HepG2 (cell line): ENCODE data around the gene DYNC1LI2. TPM values are rescaled to one million over a fixed set of nuclear protein-coding genes. Genes with fewer than 3 reads are reported as not detected.
A peak's percentile ranks its signal among the peaks of the same experiment; 100 is the strongest.

Experiments used
- ATAC-seq: fragments of 200-7000 bp; cut with Tn5 transposase; 3 replicates; pipeline ENCODE4 v1.9.1; 2020; ENCODE audit warnings: mild to moderate bottlenecking, moderate library complexity
- BruUV-seq: library from RNA; stranded (reverse); fragments of 400-500 nt; replicated peaks from 2 replicates; lab custom pipeline; 2021; lab: Mats Ljungman, UMichigan
- CTCF ChIA-PET: fragments of 300-600 bp; formaldehyde crosslinking; extraction: SDS; loops from one replicate; lab custom pipeline; 2021; ENCODE audit warnings: low total read pairs, inconsistent platforms, low intra/inter-chr PET ratio; lab: Yijun Ruan, JAX
- POLR2A ChIA-PET: fragments of 350-600 bp; sonication (Branson Sonifier 250); formaldehyde crosslinking; loops from one replicate; lab custom pipeline; 2020; ENCODE audit warnings: antibody characterized with exemption, inconsistent platforms; lab: Yijun Ruan, JAX
- DNase-seq: peaks from one replicate; pipeline ENCODE4 v3.0.0-alpha.2; 2015; ENCODE audit warnings: low spot score
- FAIRE-seq: peaks from 3 replicates; lab custom pipeline; 2011; peaks lifted over from hg19 to GRCh38; lab: Jason Lieb, UNC
- H2AFZ ChIP-seq: one replicate; pipeline ENCODE4 v1.6.1; 2011; ENCODE audit warnings: low read length, inconsistent platforms
- H3K27ac ChIP-seq: fragments of 300-600 bp; 3 replicates; pipeline ENCODE4 v1.8.0; 2011; ENCODE audit warnings: mixed run types, mild to moderate bottlenecking, mixed read lengths, low read length, inconsistent platforms; ENCODE audit not compliant: insufficient read depth; ENCODE audit errors: extremely low read length
- H3K27me3 ChIP-seq, 2 experiments: fragments of 200-600 bp in 1 of 2; 2 replicates in 1 of 2; 3 replicates in 1 of 2; pipeline versions ENCODE4 v1.6.0 to v1.8.0; 2011; ENCODE audit warnings: low read length in 2 of 2, mild to moderate bottlenecking in 2 of 2, moderate library complexity in 2 of 2, inconsistent platforms in 1 of 2; ENCODE audit not compliant: insufficient read depth in 2 of 2, control insufficient read depth in 1 of 2
- H3K36me3 ChIP-seq, 2 experiments: fragments of 200-600 bp in 1 of 2; replicated peaks in 1 of 2; 2 replicates in 1 of 2; 3 replicates in 1 of 2; pipeline versions ENCODE4 v1.5.1 to v1.8.0; 2011; ENCODE audit warnings: low read length in 2 of 2, inconsistent platforms in 1 of 2; ENCODE audit not compliant: insufficient read depth in 2 of 2, control insufficient read depth in 1 of 2
- H3K4me1 ChIP-seq: 2 replicates; pipeline ENCODE4 v1.5.1; 2012; ENCODE audit warnings: low read length, inconsistent platforms; ENCODE audit not compliant: insufficient read depth
- H3K4me2 ChIP-seq: 2 replicates; pipeline ENCODE4 v1.6.0; 2011; ENCODE audit warnings: low read depth, low read length, inconsistent platforms
- H3K4me3 ChIP-seq, 3 experiments: fragments of 200-600 bp in 1 of 3; sonication (generic), shearing (Covaris generic) in 1 of 3; replicated peaks in 1 of 3; 2 replicates each; pipeline ENCODE4 v1.5.1; 2011 to 2016; ENCODE audit warnings: low read length in 3 of 3, inconsistent platforms in 2 of 3, low read depth in 2 of 3, mild to moderate bottlenecking in 2 of 3, control low read depth in 1 of 3, mixed read lengths in 1 of 3; ENCODE audit not compliant: insufficient read depth in 1 of 3
- H3K79me2 ChIP-seq: one replicate; pipeline ENCODE4 v1.6.1; 2011; ENCODE audit warnings: low read length, inconsistent platforms; ENCODE audit not compliant: insufficient read depth
- H3K9ac ChIP-seq: 2 replicates; pipeline ENCODE4 v1.6.0; 2011; ENCODE audit warnings: mild to moderate bottlenecking, low read depth, low read length, inconsistent platforms; ENCODE audit not compliant: insufficient read depth
- H3K9me3 ChIP-seq: 2 replicates; pipeline ENCODE4 v1.5.1; 2012; ENCODE audit warnings: mild to moderate bottlenecking, low read length
- H4K20me1 ChIP-seq: 2 replicates; pipeline ENCODE4 v1.6.0; 2011; ENCODE audit warnings: inconsistent platforms, mild to moderate bottlenecking, low read length, moderate library complexity; ENCODE audit not compliant: insufficient read depth
- ADNP ChIP-seq: sonication (generic); formaldehyde crosslinking; IDR thresholded peaks from 2 replicates; pipeline ENCODE4 v1.4.0; 2020; ENCODE audit warnings: missing genetic modification reagents
- DNMT3B ChIP-seq: conservative IDR thresholded peaks from 2 replicates; pipeline ENCODE4 v1.6.1; 2016; ENCODE audit warnings: missing biosample characterization, control low read depth
- FIP1L1 ChIP-seq: fragments of 200-400 bp; formaldehyde crosslinking; IDR thresholded peaks from 2 replicates; pipeline ENCODE4 v1.6.1; 2018; ENCODE audit warnings: low read depth, mild to moderate bottlenecking, low read length, moderate library complexity, borderline replicate concordance; ENCODE audit not compliant: insufficient read depth
- GATAD2A ChIP-seq: IDR thresholded peaks from 2 replicates; pipeline ENCODE4 v1.6.1; 2016
- MXD4 ChIP-seq: IDR thresholded peaks from 2 replicates; pipeline ENCODE4 v1.6.1; 2016; ENCODE audit warnings: mild to moderate bottlenecking, missing biosample characterization, missing genetic modification reagents
- NFE2 ChIP-seq: sonication (generic); formaldehyde crosslinking; IDR thresholded peaks from 2 replicates; pipeline ENCODE4 v1.4.0; 2020; ENCODE audit warnings: missing genetic modification reagents
- PRMT3 ChIP-seq: sonication (generic); formaldehyde crosslinking; IDR thresholded peaks from 2 replicates; pipeline ENCODE4 v1.8.1; 2022; ENCODE audit warnings: low read depth, mild to moderate bottlenecking, moderate library complexity, missing genetic modification reagents, borderline replicate concordance
- RAD51 ChIP-seq: fragments of 450-650 bp; IDR thresholded peaks from 2 replicates; pipeline ENCODE4 v1.6.1; 2016; ENCODE audit warnings: borderline replicate concordance
- SATB2 ChIP-seq: sonication (generic); formaldehyde crosslinking; IDR thresholded peaks from 2 replicates; pipeline ENCODE4 v1.5.0; 2020; ENCODE audit warnings: missing genetic modification reagents
- TBX3 ChIP-seq: fragments of 450-650 bp; IDR thresholded peaks from 2 replicates; pipeline ENCODE4 v1.6.1; 2017; ENCODE audit warnings: antibody characterized with exemption, mild to moderate bottlenecking, inconsistent platforms, borderline replicate concordance
- ZMYM3 ChIP-seq: sonication (generic); formaldehyde crosslinking; IDR thresholded peaks from 2 replicates; pipeline ENCODE4 v1.5.1; 2020; ENCODE audit warnings: mild to moderate bottlenecking, missing genetic modification reagents
- ZMYM4 ChIP-seq: sonication (generic); formaldehyde crosslinking; IDR thresholded peaks from 2 replicates; pipeline ENCODE4 v1.8.1; 2023; ENCODE audit warnings: mild to moderate bottlenecking, missing genetic modification reagents
- ZNF143 ChIP-seq: sonication (generic); formaldehyde crosslinking; IDR thresholded peaks from 2 replicates; pipeline ENCODE4 v1.4.0; 2020; ENCODE audit warnings: missing genetic modification reagents
- ZNF350 ChIP-seq: sonication (generic); formaldehyde crosslinking; IDR thresholded peaks from 2 replicates; pipeline ENCODE4 v1.4.0; 2020; ENCODE audit warnings: mild to moderate bottlenecking, low read depth, missing genetic modification reagents, borderline replicate concordance
- ZNF7 ChIP-seq: IDR thresholded peaks from 2 replicates; pipeline ENCODE4 v1.6.1; 2016; ENCODE audit warnings: missing biosample characterization, missing genetic modification reagents
- ZSCAN21 ChIP-seq: sonication (generic); formaldehyde crosslinking; IDR thresholded peaks from 2 replicates; pipeline ENCODE4 v1.8.0; 2022; ENCODE audit warnings: mild to moderate bottlenecking, missing genetic modification reagents, moderate library complexity, borderline replicate concordance
- WGBS: methylation state at CpG from one replicate; pipeline ENCODE4 v1.1.6; 2017; ENCODE audit warnings: low lambda C conversion rate; 5-methylcytosine and 5-hydroxymethylcytosine counted together
- in situ Hi-C: cut with HindIII; loops from 2 replicates; pipeline ENCODE4 v1.10.0; 2017; ENCODE audit warnings: low pct_unique_long_range_greater_than_20kb; ENCODE audit not compliant: extremely low pct_ligation_motif_present
- intact Hi-C: fragments of 100-400 bp; cut with micrococcal nuclease; formaldehyde crosslinking; loops from one replicate; pipeline ENCODE4 v1.10.0; 2022; ENCODE audit not compliant: unreplicated experiment
- polyA plus RNA-seq, 8 experiments: library from polyadenylated mRNA; depleted of rRNA in 3 of 8; stranded (reverse) in 7 of 8; unstranded in 1 of 8; fragments of >200 nt; fragmentation: Illumina TruSeq in 4 of 8; extraction: Trizol in 4 of 8; gene quantifications; 2 replicates each; pipeline versions ENCODE4 v1.2.1 to v1.2.3, GENCODE V29; 2011 to 2016; ENCODE audit warnings: low read depth in 4 of 8, missing spikeins in 1 of 8, mixed read lengths in 1 of 8; ENCODE audit not compliant: insufficient read depth in 1 of 8
- total RNA-seq, 5 experiments: library from RNA; depleted of rRNA; stranded (reverse); fragments of >200 nt; fragmentation: Illumina TruSeq; extraction: Trizol; gene quantifications; 2 replicates each; pipeline ENCODE4 v1.2.3, GENCODE V29; 2016; ENCODE audit warnings: low read depth in 1 of 5
- TF ChIP-seq, protein P1 (sequence below): sonication (generic); formaldehyde crosslinking; IDR thresholded peaks from 2 replicates; pipeline ENCODE4 v1.5.0; 2020; ENCODE audit warnings: missing genetic modification reagents, mild to moderate bottlenecking, borderline replicate concordance
- TF ChIP-seq, protein P2 (sequence below): sonication (generic); formaldehyde crosslinking; IDR thresholded peaks from 2 replicates; pipeline ENCODE4 v1.5.0; 2020; ENCODE audit warnings: missing genetic modification reagents, mild to moderate bottlenecking, borderline replicate concordance
- TF ChIP-seq, protein P3 (sequence below): sonication (generic); formaldehyde crosslinking; IDR thresholded peaks from 2 replicates; pipeline ENCODE4 v1.8.0; 2022; ENCODE audit warnings: mild to moderate bottlenecking, missing genetic modification reagents

DYNC1LI2 gene
- total and polyA plus RNA-seq, 2 of the 13 experiments (the other 11 are each of a cell fraction or from before 2014, with no cell fraction given), result 65.5 to 135 TPM

DNA sequence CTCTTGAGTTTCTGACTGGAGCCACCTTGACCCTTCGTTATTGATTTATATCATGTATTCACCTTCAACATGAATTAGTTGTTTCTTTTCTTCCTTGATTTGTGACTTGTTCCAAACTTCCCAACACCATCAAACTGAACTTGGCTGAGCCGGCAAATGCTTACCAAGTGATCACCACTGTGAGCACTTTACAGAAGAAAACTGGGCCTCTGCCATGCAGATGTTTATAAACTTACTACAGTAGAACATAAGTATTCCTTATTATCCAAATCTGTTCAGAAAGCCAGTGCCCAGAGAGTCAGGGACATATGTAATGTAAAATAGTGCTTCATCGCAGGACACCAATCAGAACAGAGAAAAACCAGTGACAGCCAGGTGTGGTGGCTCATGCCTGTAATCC is 74.8 kb downstream of the DYNC1LI2 start:
- POLR2A ChIA-PET, result no interaction called here
- peak; percentile 4 for FAIRE-seq
- Histone ChIP-seq H4K20me1 (no peaks in the 10 kb centered on the region; the same call in 1 of the 2 replicates), H3K4me3 (no peak overlapping the region), H3K9ac (no peak overlapping the region), H3K36me3 (peaks cover 0 to 4% of the 10 kb centered on the region in 2 experiments; a peak in 2 of 5 replicates), H3K9me3 (no peaks in the 10 kb centered on the region), H3K79me2 (no peaks in the 10 kb centered on the region), H3K4me2 (no peak overlapping the region), H2AFZ (no peak overlapping the region), H3K27ac (no peak overlapping the region), H3K27me3 (no peaks in the 10 kb centered on the region), H3K4me1 (peaks cover 9% of the 10 kb centered on the region)
- intact Hi-C loops, result no loop called here
- in situ Hi-C loops, result no loop called here
- no peak for DNase-seq
- TF ChIP-seq SATB2 (CRISPR knock-in tag) (no peak), PRMT3 (CRISPR knock-in tag) (no peak), ZNF7 (CRISPR knock-in tag) (no peak), GATAD2A (CRISPR knock-in tag) (no peak), ZMYM3 (no peak), TBX3 (no peak), ZMYM4 (CRISPR knock-in tag) (no peak), NFE2 (no peak), ZNF350 (CRISPR knock-in tag) (no peak), ZNF143 (CRISPR knock-in tag) (no peak), ZSCAN21 (CRISPR knock-in tag) (no peak), DNMT3B (no peak)
- no peak for ATAC-seq
- CTCF ChIA-PET, result no interaction called here
- no TSS peak for BruUV-seq
- 94% methylated on average over 3 of the region's 3 CpGs for WGBS

DNA sequence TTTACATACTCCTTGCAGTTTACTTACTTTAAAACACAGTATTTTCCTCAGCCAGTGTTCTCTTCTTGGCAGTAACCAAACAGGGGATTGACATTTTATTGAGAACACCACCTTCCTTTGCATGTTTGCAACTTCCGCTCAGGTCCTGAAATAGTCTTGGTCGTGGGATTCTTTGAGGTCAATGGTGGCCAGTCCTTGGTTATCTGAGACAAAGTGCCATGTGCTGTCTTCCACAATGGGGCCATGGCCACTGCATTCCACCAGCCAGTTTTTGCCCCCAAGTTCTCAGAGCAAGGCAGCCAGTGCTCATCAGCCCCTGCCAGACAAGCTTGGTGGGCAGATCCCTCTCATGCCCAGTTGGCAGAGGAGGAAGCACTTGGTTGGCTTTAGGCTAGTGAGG is 77.7 kb downstream of the DYNC1LI2 start:
- no peaks in the 10 kb centered on the region; the same call in 1 of the 2 replicates for H4K20me1 ChIP-seq
- peaks cover 0 to 4% of the 10 kb centered on the region in 2 experiments; a peak in 2 of 5 replicates for H3K36me3 ChIP-seq
- H3K4me1 ChIP-seq, result peaks cover 9% of the 10 kb centered on the region
- H3K27ac ChIP-seq, result no peak overlapping the region
- no peaks in the 10 kb centered on the region for H3K79me2 ChIP-seq
- FAIRE-seq (no peak), DNase-seq (no peak), ATAC-seq (no peak)
- BruUV-seq, result no TSS peak
- CTCF ChIA-PET, result no interaction called here
- in situ Hi-C loops (no loop called here), intact Hi-C loops (no loop called here)
- no peak overlapping the region for H3K4me2 ChIP-seq
- no peak overlapping the region for H2AFZ ChIP-seq
- no peak overlapping the region for H3K9ac ChIP-seq
- no peaks in the 10 kb centered on the region for H3K27me3 ChIP-seq
- H3K9me3 ChIP-seq, result no peaks in the 10 kb centered on the region
- POLR2A ChIA-PET, result no interaction called here
- no peak overlapping the region for H3K4me3 ChIP-seq
- WGBS, result 100% methylated on average over 2 of the region's 2 CpGs
- TF ChIP-seq, protein P1, sequence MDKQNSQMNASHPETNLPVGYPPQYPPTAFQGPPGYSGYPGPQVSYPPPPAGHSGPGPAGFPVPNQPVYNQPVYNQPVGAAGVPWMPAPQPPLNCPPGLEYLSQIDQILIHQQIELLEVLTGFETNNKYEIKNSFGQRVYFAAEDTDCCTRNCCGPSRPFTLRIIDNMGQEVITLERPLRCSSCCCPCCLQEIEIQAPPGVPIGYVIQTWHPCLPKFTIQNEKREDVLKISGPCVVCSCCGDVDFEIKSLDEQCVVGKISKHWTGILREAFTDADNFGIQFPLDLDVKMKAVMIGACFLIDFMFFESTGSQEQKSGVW (CRISPR knock-in tag), result no peak
- TF ChIP-seq ADNP (no peak), FIP1L1 (no peak), RAD51 (no peak), MXD4 (CRISPR knock-in tag) (no peak)
- TF ChIP-seq, protein P2, sequence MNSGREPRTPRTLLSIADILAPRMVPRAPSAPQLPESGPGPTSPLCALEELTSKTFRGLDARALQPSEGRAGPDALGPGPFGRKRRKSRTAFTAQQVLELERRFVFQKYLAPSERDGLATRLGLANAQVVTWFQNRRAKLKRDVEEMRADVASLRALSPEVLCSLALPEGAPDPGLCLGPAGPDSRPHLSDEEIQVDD (CRISPR knock-in tag), result no peak
- TF ChIP-seq, protein P3, sequence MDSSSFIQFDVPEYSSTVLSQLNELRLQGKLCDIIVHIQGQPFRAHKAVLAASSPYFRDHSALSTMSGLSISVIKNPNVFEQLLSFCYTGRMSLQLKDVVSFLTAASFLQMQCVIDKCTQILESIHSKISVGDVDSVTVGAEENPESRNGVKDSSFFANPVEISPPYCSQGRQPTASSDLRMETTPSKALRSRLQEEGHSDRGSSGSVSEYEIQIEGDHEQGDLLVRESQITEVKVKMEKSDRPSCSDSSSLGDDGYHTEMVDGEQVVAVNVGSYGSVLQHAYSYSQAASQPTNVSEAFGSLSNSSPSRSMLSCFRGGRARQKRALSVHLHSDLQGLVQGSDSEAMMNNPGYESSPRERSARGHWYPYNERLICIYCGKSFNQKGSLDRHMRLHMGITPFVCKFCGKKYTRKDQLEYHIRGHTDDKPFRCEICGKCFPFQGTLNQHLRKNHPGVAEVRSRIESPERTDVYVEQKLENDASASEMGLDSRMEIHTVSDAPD (CRISPR knock-in tag), result no peak
